Measurements from ENCODE around the gene ETS1. TPM values are rescaled to one million over a fixed set of nuclear protein-coding genes. Genes with fewer than 3 reads are reported as not detected.
A peak's percentile ranks its signal among the peaks of the same experiment; 100 is the strongest.

Gene ETS1
- total RNA-seq, 1 donor from 2014 or later: 37.1 TPM

GRCh38 chr11:128482092-128482491, 105.3 kb downstream of the ETS1 start:
- Histone ChIP-seq H3K4me1 (ENCODE audit: control insufficient read depth in 3 of 3, insufficient read depth in 3 of 3, low read length in 3 of 3) (peaks cover 29 to 46% (median 44%) of the 10 kb centered on the region in 3 donors), H3K27ac (ENCODE audit: low read depth, low read length) (peak overlapping the region; percentile 74), H3K9me3 (ENCODE audit: control insufficient read depth in 3 of 3, low read length in 3 of 3) (no peaks in the 10 kb centered on the region), H3K27me3 (ENCODE audit: control insufficient read depth in 3 of 3, insufficient read depth in 3 of 3, low read length in 3 of 3) (no peaks in the 10 kb centered on the region), H3K36me3 (ENCODE audit: control insufficient read depth in 3 of 3, insufficient read depth in 3 of 3, low read length in 3 of 3) (peaks cover 16 to 30% (median 29%) of the 10 kb centered on the region in 3 donors), H3K4me3 (ENCODE audit: low read length in 3 of 3) (peak overlapping the region in 2 of 3 donors; percentile 16 to 59), H3K9ac (ENCODE audit: low read depth in 1 of 3, low read length in 3 of 3) (peak overlapping the region in 2 of 3 donors; percentile 52 to 58)

GRCh38 chr11:128481135-128481534, 106.2 kb downstream of the ETS1 start:
- Histone ChIP-seq H3K4me3 (ENCODE audit: low read length in 3 of 3) (no peak overlapping the region), H3K4me1 (ENCODE audit: control insufficient read depth in 3 of 3, insufficient read depth in 3 of 3, low read length in 3 of 3) (peaks cover 29 to 48% (median 44%) of the 10 kb centered on the region in 3 donors), H3K9ac (ENCODE audit: low read depth in 1 of 3, low read length in 3 of 3) (no peak overlapping the region), H3K27me3 (ENCODE audit: control insufficient read depth in 3 of 3, insufficient read depth in 3 of 3, low read length in 3 of 3) (no peaks in the 10 kb centered on the region), H3K36me3 (ENCODE audit: control insufficient read depth in 3 of 3, insufficient read depth in 3 of 3, low read length in 3 of 3) (peaks cover 12 to 34% (median 34%) of the 10 kb centered on the region in 3 donors), H3K27ac (ENCODE audit: low read depth, low read length) (peak overlapping the region; percentile 77), H3K9me3 (ENCODE audit: control insufficient read depth in 3 of 3, low read length in 3 of 3) (no peaks in the 10 kb centered on the region)

GRCh38 chr11:128480665-128481064, 106.7 kb downstream of the ETS1 start:
- H3K9ac ChIP-seq (ENCODE audit: low read depth in 1 of 3, low read length in 3 of 3): peak overlapping the region in 1 of 3 donors; percentile 14
- H3K9me3 ChIP-seq (ENCODE audit: control insufficient read depth in 3 of 3, low read length in 3 of 3): no peaks in the 10 kb centered on the region
- H3K27ac ChIP-seq (ENCODE audit: low read depth, low read length): peak overlapping the region; percentile 77
- H3K4me3 ChIP-seq (ENCODE audit: low read length in 3 of 3): no peak overlapping the region
- H3K4me1 ChIP-seq (ENCODE audit: control insufficient read depth in 3 of 3, insufficient read depth in 3 of 3, low read length in 3 of 3): peaks cover 31 to 48% (median 44%) of the 10 kb centered on the region in 3 donors
- no peaks in the 10 kb centered on the region for H3K27me3 ChIP-seq (ENCODE audit: control insufficient read depth in 3 of 3, insufficient read depth in 3 of 3, low read length in 3 of 3)
- peaks cover 12 to 36% (median 33%) of the 10 kb centered on the region in 3 donors for H3K36me3 ChIP-seq (ENCODE audit: control insufficient read depth in 3 of 3, insufficient read depth in 3 of 3, low read length in 3 of 3)

- Histone ChIP-seq H3K4me3 (ENCODE audit: low read length in 3 of 3) (peak overlapping the region in 2 of 3 donors; percentile 14 to 27), H3K4me1 (ENCODE audit: control insufficient read depth in 3 of 3, insufficient read depth in 3 of 3, low read length in 3 of 3) (peaks cover 32 to 49% (median 47%) of the 10 kb centered on the region in 3 donors), H3K9ac (ENCODE audit: low read depth in 1 of 3, low read length in 3 of 3) (no peak overlapping the region), H3K27ac (ENCODE audit: low read depth, low read length) (peak overlapping the region; percentile 77), H3K27me3 (ENCODE audit: control insufficient read depth in 3 of 3, insufficient read depth in 3 of 3, low read length in 3 of 3) (no peaks in the 10 kb centered on the region), H3K36me3 (ENCODE audit: control insufficient read depth in 3 of 3, insufficient read depth in 3 of 3, low read length in 3 of 3) (peaks cover 12 to 30% (median 28%) of the 10 kb centered on the region in 3 donors), H3K9me3 (ENCODE audit: control insufficient read depth in 3 of 3, low read length in 3 of 3) (no peaks in the 10 kb centered on the region)
Observed at GRCh38 chr11:128480066-128480465, 107.3 kb downstream of the ETS1 start.

- peak overlapping the region; percentile 77 for H3K27ac ChIP-seq (ENCODE audit: low read depth, low read length)
- H3K4me3 ChIP-seq (ENCODE audit: low read length in 3 of 3): no peak overlapping the region
- H3K36me3 ChIP-seq (ENCODE audit: control insufficient read depth in 3 of 3, insufficient read depth in 3 of 3, low read length in 3 of 3): peaks cover 7 to 23% (median 20%) of the 10 kb centered on the region in 3 donors
- H3K9me3 ChIP-seq (ENCODE audit: control insufficient read depth in 3 of 3, low read length in 3 of 3): no peaks in the 10 kb centered on the region
- H3K4me1 ChIP-seq (ENCODE audit: control insufficient read depth in 3 of 3, insufficient read depth in 3 of 3, low read length in 3 of 3): peaks cover 37 to 58% (median 54%) of the 10 kb centered on the region in 3 donors
- H3K9ac ChIP-seq (ENCODE audit: low read depth in 1 of 3, low read length in 3 of 3): no peak overlapping the region
- no peaks in the 10 kb centered on the region for H3K27me3 ChIP-seq (ENCODE audit: control insufficient read depth in 3 of 3, insufficient read depth in 3 of 3, low read length in 3 of 3)
Observed at GRCh38 chr11:128479144-128479543, 108.2 kb downstream of the ETS1 start.

- Histone ChIP-seq H3K27me3 (ENCODE audit: control insufficient read depth in 3 of 3, insufficient read depth in 3 of 3, low read length in 3 of 3) (no peaks in the 10 kb centered on the region), H3K36me3 (ENCODE audit: control insufficient read depth in 3 of 3, insufficient read depth in 3 of 3, low read length in 3 of 3) (peaks cover 5 to 21% (median 20%) of the 10 kb centered on the region in 3 donors), H3K4me1 (ENCODE audit: control insufficient read depth in 3 of 3, insufficient read depth in 3 of 3, low read length in 3 of 3) (peaks cover 38 to 62% (median 55%) of the 10 kb centered on the region in 3 donors)
Observed at GRCh38 chr11:128478305-128478704, 109.1 kb downstream of the ETS1 start.

GRCh38 chr11:128477811-128478210, 109.5 kb downstream of the ETS1 start:
- peaks cover 5 to 20% (median 19%) of the 10 kb centered on the region in 3 donors for H3K36me3 ChIP-seq (ENCODE audit: control insufficient read depth in 3 of 3, insufficient read depth in 3 of 3, low read length in 3 of 3)
- H3K27ac ChIP-seq (ENCODE audit: low read depth, low read length): no peak overlapping the region
- H3K4me3 ChIP-seq (ENCODE audit: low read length in 3 of 3): no peak overlapping the region
- peaks cover 39 to 60% (median 54%) of the 10 kb centered on the region in 3 donors for H3K4me1 ChIP-seq (ENCODE audit: control insufficient read depth in 3 of 3, insufficient read depth in 3 of 3, low read length in 3 of 3)
- no peak overlapping the region for H3K9ac ChIP-seq (ENCODE audit: low read depth in 1 of 3, low read length in 3 of 3)
- no peaks in the 10 kb centered on the region for H3K27me3 ChIP-seq (ENCODE audit: control insufficient read depth in 3 of 3, insufficient read depth in 3 of 3, low read length in 3 of 3)
- H3K9me3 ChIP-seq (ENCODE audit: control insufficient read depth in 3 of 3, low read length in 3 of 3): no peaks in the 10 kb centered on the region

More at GRCh38 chr11:128478305-128478704, 109.1 kb downstream of the ETS1 start:
- Histone ChIP-seq H3K9me3 (ENCODE audit: control insufficient read depth in 3 of 3, low read length in 3 of 3) (no peaks in the 10 kb centered on the region), H3K9ac (ENCODE audit: low read depth in 1 of 3, low read length in 3 of 3) (no peak overlapping the region), H3K4me3 (ENCODE audit: low read length in 3 of 3) (no peak overlapping the region), H3K27ac (ENCODE audit: low read depth, low read length) (no peak overlapping the region)

- no peaks in the 10 kb centered on the region for H3K27me3 ChIP-seq (ENCODE audit: control insufficient read depth in 3 of 3, insufficient read depth in 3 of 3, low read length in 3 of 3)
- H3K9ac ChIP-seq (ENCODE audit: low read depth in 1 of 3, low read length in 3 of 3): no peak overlapping the region
- no peaks in the 10 kb centered on the region for H3K9me3 ChIP-seq (ENCODE audit: control insufficient read depth in 3 of 3, low read length in 3 of 3)
- H3K4me3 ChIP-seq (ENCODE audit: low read length in 3 of 3): no peak overlapping the region
- H3K36me3 ChIP-seq (ENCODE audit: control insufficient read depth in 3 of 3, insufficient read depth in 3 of 3, low read length in 3 of 3): peaks cover 7 to 22% (median 20%) of the 10 kb centered on the region in 3 donors
- peaks cover 39 to 60% (median 53%) of the 10 kb centered on the region in 3 donors for H3K4me1 ChIP-seq (ENCODE audit: control insufficient read depth in 3 of 3, insufficient read depth in 3 of 3, low read length in 3 of 3)
- H3K27ac ChIP-seq (ENCODE audit: low read depth, low read length): no peak overlapping the region
Observed at GRCh38 chr11:128477278-128477677, 110.1 kb downstream of the ETS1 start.

- Histone ChIP-seq H3K27ac (ENCODE audit: low read depth, low read length) (no peak overlapping the region), H3K27me3 (ENCODE audit: control insufficient read depth in 3 of 3, insufficient read depth in 3 of 3, low read length in 3 of 3) (no peaks in the 10 kb centered on the region), H3K36me3 (ENCODE audit: control insufficient read depth in 3 of 3, insufficient read depth in 3 of 3, low read length in 3 of 3) (peaks cover 8 to 25% (median 20%) of the 10 kb centered on the region in 3 donors), H3K4me1 (ENCODE audit: control insufficient read depth in 3 of 3, insufficient read depth in 3 of 3, low read length in 3 of 3) (peaks cover 40 to 59% (median 51%) of the 10 kb centered on the region in 3 donors), H3K9ac (ENCODE audit: low read depth in 1 of 3, low read length in 3 of 3) (no peak overlapping the region), H3K4me3 (ENCODE audit: low read length in 3 of 3) (no peak overlapping the region), H3K9me3 (ENCODE audit: control insufficient read depth in 3 of 3, low read length in 3 of 3) (no peaks in the 10 kb centered on the region)
Observed at GRCh38 chr11:128476729-128477128, 110.6 kb downstream of the ETS1 start.

- no peak overlapping the region for H3K9ac ChIP-seq (ENCODE audit: low read depth in 1 of 3, low read length in 3 of 3)
- peaks cover 8 to 25% (median 20%) of the 10 kb centered on the region in 3 donors for H3K36me3 ChIP-seq (ENCODE audit: control insufficient read depth in 3 of 3, insufficient read depth in 3 of 3, low read length in 3 of 3)
- H3K4me1 ChIP-seq (ENCODE audit: control insufficient read depth in 3 of 3, insufficient read depth in 3 of 3, low read length in 3 of 3): peaks cover 43 to 61% (median 47%) of the 10 kb centered on the region in 3 donors
- no peaks in the 10 kb centered on the region for H3K9me3 ChIP-seq (ENCODE audit: control insufficient read depth in 3 of 3, low read length in 3 of 3)
- no peak overlapping the region for H3K27ac ChIP-seq (ENCODE audit: low read depth, low read length)
- no peak overlapping the region for H3K4me3 ChIP-seq (ENCODE audit: low read length in 3 of 3)
- no peaks in the 10 kb centered on the region for H3K27me3 ChIP-seq (ENCODE audit: control insufficient read depth in 3 of 3, insufficient read depth in 3 of 3, low read length in 3 of 3)
Observed at GRCh38 chr11:128476049-128476448, 111.3 kb downstream of the ETS1 start.
